HG02943 (cell line): Measurements from ENCODE around the gene GABRG3.

Experiments
- ATAC-seq: cut with Tn5 transposase; IDR thresholded peaks from one replicate; pipeline ENCODE4 v1.9.1; 2021; ENCODE audit warnings: mild to moderate bottlenecking, low read depth, moderate library complexity; ENCODE audit not compliant: unreplicated experiment

The GABRG3 gene

DNA sequence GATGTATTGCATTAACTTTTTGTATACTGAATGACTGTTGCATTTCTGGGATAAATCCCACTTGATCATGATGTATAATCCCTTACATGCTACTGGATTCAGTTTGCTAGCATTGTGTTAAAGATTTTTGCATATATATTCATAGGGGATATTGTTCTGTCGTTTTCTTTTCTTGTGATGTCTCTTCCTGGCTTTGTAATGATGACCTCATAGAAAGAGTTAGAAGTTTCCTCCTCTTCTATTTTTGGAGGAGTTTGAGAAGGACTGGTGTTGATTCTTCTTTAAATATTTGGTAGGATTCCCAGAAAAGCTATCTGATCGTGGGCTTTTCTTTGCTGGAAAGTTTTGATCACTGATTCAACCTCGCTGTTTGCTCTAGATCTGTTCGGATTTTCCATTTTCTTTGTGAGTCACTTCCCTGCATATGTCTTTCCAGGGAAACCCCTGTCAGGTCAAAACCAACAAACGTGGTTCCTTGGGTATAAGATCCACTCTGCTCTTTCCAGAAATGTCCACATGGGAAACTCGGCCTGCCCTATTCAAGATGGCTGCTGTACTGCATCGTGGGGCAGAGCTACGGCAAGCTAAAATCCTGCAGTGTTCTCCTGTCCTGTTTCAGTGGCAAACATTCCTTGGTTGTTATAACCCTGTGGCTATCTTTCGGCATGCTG lies 120.4 kb downstream of the GABRG3 start:
- ATAC-seq = no peak

DNA sequence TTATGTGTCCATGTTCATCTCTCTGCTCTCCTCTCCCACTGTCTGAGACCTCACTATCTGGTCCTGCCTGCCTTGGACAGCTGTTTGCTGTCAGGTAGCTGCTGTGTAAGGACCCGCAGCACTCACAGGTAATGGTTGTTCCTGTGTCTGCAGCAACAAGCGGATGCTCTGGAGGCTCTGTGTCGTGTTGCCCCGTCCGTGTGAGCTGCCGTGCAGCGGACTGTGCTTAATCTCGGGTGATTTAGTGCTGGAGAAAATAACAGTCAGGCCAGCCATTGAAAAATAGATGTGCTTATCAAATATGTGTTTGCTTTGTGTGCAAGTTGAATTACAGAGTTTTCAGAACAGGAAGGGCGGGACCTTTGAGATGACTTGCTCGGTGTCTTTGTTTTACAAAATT lies 121.4 kb downstream of the GABRG3 start:
- ATAC-seq = no peak

DNA sequence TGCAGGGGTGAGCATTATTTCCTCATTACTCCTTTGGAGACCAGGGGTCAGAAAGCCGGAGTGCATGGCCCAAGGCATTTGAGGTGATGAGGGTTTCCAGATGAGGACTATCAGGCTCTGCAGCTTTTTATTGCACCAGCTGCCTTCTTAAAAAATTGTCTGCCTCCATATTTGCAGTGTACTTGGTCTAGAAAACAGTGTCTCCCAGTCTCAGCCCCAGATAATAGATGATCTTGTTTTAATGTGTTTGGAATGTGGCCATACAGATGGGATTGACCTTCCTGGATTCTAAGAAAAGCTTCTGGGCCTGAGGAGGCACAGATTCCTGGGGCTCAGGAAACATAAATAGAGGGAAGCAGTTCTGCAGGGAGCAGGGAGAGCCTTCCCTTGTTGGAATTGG lies 123.3 kb downstream of the GABRG3 start:
- ATAC-seq = no peak

DNA sequence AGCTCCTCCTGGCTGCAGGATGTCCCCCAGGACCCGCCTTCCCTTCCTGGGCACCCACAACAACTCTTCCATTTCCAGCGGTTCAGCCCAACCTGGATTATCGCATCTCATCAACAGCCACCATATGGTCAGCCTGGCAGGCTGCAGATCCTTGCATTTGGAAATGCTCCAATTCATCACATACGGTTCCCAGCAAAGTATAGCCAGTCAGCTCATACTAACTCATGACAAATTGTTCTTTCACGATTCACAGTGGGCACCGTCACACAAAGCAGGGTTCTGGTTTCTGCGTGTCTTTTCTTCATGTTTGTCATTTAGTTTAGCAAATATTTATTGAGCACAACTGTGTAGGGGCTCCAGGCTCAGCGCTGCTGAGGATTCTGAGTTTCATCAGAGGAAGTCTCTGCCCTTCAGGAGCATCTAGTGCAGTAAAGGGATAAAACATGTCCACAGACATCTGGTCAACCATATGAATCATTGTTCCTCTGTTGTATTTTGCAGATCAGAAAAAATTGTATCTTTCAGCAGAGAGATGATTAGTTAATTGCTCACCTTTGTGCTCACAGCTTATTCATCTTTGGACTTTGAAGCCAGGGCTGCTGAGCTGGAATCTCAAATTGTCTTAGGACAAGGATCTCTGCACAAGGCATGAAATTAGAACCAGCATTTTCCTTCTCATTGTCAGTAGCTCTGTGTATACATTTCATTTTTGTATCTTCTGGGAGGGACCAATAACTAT lies 125.1 kb downstream of the GABRG3 start:
- ATAC-seq = no peak

DNA sequence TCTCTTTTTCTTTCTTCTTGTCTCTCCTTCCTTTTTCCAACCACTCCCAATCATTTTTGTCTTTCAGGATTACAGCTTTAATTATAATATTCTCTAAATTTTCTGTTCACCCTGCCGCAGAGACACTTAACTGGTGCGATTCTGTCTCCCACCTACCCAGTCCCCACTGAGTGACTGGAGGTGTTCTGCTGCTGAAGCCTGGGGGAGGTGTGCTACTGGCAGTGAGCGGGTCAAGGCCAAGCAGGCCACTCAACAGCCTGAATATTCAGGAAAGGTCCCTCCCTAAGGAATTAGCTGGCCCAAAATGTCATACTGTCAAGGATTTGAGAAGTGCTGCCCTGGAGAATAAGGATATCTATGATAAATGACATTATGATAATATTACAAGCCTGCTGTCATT lies 126.5 kb downstream of the GABRG3 start:
- no peak for ATAC-seq

DNA sequence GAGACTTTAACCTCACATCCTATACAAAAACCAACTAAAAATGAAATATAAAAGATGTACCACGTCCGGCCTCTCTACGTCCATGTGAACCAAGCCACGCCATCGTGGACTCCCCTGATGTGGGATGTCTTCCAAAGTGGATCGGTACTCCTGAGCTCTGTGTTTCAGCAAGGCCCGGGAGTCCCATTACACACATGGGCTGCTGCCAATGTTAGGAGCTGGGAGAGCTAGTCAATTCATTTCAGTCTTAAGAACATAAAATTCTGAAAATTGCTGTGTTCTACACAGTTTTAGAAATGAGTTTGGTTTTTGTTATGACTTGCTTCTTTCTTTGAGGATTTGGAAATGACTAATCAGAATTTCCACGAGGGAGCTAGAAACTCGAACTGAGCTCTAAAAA lies 131.0 kb downstream of the GABRG3 start:
- no peak for ATAC-seq

DNA sequence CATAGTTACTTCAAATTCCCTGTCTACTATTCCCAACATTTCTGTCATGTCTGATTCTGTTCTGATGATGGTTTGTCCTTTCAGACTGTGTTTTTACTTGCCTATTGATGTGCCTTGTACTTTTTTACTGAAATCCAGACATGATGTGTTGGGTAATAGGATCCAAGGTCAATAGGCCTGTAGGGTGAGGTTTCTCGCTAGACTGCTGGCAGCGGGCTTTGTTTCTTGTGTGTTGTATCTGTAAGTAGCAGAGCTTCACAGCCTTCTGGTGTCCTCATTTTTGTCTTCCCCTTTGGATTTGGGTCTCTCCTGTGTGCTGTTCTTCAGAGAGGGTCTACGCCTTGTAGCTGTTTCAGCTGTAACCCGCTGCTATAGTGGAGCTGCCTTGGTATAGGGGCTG lies 140.3 kb downstream of the GABRG3 start:
- ATAC-seq = no peak

DNA sequence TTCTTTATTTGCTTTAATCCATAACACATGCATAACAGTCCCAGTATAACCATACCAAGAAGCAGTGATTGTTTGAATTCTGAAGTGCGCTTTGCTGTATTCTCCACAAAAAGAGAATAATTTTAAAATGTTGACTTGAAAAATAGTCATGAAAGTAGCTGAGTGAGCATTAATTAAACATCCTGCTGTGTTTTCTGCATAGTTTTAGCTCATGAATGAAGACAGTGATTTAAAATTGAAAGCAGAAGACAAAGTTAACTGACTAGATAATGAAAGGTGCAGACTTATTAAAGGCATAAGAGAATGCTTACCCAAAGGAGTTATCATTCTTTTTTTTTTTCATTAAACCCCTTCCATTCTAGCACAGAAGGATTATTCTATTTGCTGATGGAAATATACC lies 143.5 kb downstream of the GABRG3 start:
- ATAC-seq = no peak

DNA sequence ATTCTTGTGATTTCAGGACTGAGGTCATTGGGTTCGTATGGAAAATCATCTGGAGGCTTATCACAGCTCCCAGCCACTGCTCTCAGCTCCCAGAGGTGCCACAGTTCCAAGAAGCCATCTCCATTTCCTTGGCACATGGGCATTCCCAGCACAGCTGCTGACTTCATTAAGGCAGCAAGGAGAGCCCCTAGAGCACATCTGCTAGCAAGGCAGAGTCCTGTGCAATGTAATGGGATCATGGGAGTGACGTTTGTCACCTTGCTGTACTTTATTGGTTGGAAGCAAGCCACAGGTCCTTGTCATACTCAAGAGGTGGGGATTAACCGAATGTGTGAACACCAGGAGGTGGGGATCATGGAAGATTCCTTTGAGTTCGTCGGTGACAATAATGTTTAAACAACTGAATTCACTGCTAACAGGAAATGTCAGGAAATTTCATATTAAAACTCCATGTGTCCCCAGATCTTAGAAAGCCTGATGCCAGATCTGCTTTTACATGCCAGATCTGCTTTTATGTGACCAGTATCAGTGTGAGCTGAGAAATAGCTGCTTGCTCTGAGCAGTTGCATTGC lies 148.8 kb downstream of the GABRG3 start:
- ATAC-seq = no peak

DNA sequence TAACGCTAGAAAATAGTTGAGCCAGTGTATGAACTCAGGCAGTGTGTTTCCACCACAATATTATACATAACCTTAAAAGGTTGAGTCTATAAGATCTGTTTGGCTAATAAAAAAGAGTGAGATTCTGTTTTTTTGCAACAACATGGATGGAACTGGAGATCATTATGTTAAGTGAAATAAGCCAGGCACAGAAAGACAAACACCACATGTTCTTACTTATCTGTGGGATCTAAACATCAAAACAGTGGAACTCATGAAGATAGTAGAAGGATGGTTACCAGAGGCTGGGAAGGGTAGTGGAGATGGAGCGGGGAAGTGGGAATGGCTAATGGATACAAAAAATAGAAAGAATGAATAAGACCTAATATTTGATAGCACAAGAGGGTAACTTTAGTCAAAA lies 150.7 kb downstream of the GABRG3 start:
- no peak for ATAC-seq

DNA sequence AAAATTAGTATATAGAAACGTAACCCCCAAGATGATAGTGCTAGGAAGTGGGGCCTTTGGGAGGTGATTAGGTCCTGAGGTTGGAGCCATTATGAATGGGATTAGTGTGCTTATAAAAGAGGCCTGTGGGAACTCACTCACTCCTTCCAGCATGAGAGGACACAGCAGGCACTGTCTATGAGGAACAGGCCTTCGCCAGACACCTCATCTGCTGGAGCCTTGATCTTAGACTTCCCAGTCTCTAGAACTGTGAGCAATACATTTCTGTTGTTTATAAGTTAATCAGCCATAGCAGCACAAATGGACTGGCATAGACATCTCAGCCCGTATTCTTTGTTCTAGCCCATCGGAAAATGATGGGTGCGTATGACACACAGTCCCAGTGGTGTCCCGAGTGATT lies 152.3 kb downstream of the GABRG3 start:
- no peak for ATAC-seq

DNA sequence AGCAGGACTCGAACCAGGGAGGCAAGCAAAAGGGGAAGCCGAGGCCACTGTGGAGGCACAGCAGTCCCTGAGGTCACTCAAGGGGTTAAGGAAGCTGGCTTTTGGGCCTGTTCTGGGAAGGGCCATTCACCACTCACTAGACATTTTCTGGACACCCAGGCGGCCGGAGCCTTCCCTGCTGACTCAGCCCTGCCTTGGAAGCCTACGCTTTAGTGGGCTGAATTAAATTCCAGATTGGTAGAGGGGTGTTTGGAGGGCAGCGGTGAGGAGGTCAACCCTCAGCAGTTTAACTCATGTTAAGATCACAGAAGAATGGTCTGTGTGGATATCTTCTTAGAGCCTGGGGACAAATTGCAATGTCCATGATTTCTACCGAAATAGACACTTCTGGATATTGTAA lies 152.8 kb downstream of the GABRG3 start:
- no peak for ATAC-seq

DNA sequence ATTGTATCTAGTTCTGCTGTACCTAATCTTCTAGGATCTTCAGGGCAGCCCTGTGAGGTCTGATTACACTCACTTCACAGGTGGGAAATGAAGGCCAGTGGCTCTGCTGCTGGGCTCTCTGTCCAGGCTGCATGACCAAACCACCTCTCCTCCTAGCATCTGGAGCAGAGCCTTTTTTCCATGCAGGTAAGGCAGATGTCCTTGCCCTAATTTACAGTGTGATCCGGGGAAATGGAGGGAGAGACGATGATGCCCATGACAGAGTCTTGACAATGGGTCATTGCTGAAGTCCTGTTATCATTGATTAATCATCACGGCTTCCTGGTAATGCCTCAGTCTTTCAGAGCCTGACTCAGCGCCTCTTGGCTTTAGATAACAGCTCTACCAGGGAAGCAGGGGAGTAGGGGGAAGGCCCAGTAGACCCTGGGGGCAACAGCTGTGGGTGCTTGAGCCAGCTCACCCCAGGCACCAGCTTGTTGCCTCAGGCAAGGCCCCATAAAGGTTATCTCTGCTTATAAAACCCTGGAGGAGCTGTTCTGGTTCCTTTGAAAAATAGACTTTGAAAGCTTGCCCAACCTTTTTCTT lies 153.4 kb downstream of the GABRG3 start:
- no peak for ATAC-seq

DNA sequence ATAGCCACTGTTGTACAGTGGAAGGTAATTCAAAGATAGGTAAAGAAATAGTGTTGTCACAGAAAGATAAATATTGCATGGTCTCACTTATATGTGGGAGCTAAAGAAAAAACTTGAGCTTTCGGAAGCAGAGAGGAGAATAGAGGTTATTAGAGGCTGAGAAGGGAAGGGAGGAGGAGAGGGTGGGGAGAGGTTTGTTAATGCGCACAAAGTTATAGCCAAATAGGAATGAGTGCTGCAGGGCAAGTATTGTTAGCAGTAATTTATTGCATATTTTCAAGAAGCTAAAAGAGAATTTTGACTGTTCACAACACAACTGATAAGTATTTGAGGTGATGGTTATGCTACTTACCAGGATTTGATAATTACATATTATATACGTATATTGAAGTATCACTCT lies 154.2 kb downstream of the GABRG3 start:
- ATAC-seq = no peak

DNA sequence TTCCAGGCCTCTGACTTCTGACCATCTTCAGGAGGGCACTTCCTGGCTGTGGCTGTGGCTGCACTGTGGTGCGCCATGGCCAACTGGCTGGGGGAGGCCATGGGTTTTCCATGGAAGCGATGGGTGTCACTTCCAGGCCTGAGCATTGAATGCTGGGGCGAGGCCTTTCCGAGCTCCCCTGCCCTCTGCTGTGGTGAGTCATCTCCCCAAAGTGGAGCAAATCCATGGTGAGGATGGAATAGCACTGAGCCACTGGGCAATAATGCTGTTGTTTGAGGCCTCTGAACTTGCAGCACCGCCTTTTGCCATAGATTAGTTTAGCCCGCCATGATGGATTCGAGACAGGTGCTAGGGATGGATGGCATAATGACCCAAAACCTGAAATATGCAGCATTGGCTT lies 155.5 kb downstream of the GABRG3 start:
- ATAC-seq = no peak

DNA sequence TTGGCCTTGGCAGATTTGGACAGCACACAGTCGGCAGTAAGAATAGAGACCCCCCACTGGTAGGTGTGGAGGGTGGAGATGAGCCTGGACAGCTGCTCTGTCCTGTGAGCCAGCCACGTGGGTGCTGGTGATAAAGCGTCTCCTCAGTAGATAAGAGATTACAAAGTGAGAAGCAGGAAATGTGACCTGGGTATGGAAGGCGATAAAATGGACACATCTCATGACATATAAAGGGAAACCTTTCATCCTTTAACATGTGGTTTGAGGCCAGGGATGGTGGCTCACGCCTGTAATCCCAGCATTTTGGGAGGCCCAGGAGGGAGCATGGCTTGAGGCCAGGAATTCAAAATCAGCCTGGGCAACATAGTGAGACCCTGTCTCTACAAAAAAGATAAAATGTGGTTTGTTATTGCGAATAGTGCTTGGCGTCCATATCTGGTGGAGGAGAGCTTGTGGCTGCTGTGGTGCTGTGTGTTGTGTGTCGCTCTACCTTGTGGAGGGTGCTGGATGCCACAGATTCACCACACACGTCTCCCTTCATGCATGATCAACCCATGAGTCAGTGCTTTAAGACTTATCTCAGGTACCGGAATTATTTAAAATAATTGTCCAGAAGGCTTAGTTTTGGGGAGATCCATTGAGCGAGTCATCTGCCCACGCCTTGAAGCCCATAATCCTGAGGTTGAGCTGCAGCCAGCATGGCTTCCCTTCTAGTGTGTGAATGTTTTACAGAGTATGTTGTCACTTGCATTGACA lies 157.0 kb downstream of the GABRG3 start:
- ATAC-seq = no peak

DNA sequence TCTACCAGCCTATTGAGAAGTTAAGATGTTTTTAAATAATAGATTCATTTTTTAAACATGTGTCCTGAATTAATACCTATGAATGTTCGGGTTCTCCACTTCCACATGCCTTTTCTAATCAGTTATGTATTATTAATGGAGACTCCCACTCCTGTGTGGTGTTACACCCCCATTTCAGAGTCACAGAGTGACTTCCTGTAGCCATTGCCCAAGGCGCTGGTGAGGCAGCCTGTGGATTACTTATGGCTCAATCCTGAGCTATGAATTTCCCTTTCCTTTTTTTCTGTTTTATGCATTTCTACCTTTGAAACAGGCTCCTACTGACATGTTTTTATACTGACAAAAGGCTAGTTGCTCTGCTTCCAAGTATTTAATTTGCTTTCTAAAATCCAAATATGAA lies 162.3 kb downstream of the GABRG3 start:
- ATAC-seq = no peak

DNA sequence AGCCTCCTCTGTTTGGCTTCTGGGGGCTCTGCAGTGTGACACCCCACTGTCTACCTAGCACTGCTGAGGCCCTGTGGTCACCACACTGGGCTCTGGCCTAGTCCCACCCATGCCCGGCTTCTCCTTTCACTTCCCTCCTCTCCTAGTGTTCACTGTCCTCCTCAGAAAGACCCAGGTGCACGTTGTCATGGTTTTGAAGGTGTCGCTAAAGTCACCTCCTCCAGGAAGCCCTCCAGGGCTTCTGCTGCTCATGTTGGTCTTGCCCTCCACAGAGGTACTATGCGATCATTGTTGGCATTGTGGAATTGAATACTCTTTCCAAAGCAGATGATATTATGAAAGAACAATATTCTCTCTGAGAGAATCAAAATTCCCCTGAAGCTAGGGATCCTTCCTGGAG lies 163.5 kb downstream of the GABRG3 start:
- ATAC-seq = no peak

DNA sequence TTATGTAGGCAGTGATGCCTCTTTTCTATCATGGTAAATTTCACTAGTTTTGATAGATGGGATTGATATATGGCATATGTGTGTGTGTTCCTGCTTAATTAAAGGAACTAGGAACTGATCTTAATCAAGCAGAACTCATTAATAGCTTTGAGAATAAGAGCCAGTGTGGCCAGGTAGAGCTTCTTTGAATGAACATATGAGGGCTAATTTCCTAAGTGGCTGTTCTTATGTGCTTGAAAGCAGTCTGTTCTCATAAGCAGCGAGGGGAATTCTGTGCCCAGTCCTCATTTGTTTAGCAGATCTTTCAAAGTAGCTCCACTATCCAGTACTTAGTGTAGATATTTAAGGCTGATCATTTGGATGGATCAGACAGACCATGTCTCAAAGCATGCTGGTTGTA lies 164.2 kb downstream of the GABRG3 start:
- ATAC-seq = no peak

DNA sequence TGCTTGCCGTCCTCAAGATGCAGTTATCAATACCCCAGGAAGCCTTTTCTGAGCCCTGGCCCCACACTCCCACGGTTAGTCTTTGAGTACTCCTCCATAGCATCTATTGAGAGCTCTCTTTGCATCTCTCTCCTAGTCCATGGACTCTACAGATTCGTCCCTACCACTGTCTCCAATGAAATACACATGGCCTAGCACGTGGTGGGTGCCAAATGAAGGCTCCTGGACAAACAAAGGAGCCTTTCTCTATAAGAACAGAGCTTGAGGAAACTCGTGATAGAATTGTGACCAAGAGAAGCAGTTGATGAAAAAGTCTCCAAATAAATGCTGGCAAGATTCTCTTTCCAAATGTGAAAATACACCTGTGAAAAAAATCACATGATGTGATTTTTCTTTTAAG lies 166.1 kb downstream of the GABRG3 start:
- ATAC-seq = no peak

DNA sequence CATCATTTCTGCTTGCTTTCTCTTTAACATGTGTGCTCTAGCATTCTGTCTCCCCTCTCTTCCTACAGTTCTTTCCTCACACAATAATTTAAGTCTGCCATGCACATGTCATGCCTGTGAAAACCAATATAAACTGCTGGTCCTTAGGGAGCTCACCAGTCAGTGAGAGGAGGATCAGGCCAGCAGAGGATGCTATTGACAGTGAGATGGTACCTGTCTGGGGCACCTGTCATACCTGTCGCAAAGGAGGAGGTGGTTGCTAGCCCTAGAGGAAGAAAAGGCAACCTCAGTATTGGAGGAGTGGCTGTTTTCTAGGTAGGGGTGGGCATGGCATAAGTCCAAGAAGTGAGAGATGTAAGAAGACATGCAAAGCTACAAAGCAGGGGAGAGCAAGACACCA lies 194.6 kb downstream of the GABRG3 start:
- no peak for ATAC-seq
